ENCODE measurements around the gene COX6B2. TPM values are rescaled to one million over a fixed set of nuclear protein-coding genes. Genes with fewer than 3 reads are reported as not detected.

The COX6B2 gene
- polyA plus RNA-seq, 1 of the 3 experiments (the other 2 are of a cell fraction), result 0.74 TPM

DNA sequence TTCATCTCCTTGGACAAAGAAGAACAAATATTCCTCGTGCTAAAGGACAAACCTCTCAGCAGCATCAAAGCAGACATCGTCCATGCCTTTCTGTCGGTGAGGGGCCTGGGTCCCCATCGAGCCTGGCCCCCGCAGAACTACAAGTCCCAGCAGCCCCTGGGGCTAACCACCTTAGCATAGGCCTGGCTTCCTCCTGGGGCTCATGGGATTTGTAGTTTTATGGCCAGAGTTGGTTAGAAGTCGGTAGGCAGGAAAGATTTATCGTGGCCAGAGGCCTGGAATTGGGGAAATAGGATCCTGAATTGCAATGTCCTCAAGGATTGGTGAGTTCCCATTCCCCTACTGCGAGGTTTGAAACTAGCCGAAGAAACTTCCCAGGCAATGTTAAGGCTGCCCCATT lies 49.0 kb downstream of the COX6B2 start:
- no peak for TF ChIP-seq GATA2 (CRISPR knock-in tag; IDR thresholded peaks at IDR 0.05)
- no peak for TF ChIP-seq EP300 (IDR thresholded peaks at IDR 0.05; ENCODE audit: borderline replicate concordance in 1 of 2, low read depth in 1 of 2, low read length in 1 of 2)
- TF ChIP-seq, protein P1, sequence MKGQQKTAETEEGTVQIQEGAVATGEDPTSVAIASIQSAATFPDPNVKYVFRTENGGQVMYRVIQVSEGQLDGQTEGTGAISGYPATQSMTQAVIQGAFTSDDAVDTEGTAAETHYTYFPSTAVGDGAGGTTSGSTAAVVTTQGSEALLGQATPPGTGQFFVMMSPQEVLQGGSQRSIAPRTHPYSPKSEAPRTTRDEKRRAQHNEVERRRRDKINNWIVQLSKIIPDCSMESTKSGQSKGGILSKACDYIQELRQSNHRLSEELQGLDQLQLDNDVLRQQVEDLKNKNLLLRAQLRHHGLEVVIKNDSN (IDR thresholded peaks at IDR 0.05; ENCODE audit: borderline replicate concordance, low read depth), result no peak
- no peak for TF ChIP-seq RXRA (IDR thresholded peaks at IDR 0.05; ENCODE audit: borderline replicate concordance, low read depth)
- peak; percentile 65 for TF ChIP-seq GABPA (IDR thresholded peaks at IDR 0.05; ENCODE audit: low read depth)
- TF ChIP-seq CHD2 (IDR thresholded peaks at IDR 0.05; ENCODE audit: low read length, partially characterized antibody), result peak; percentile 42
- no peak for TF ChIP-seq TEAD4 (IDR thresholded peaks at IDR 0.05; ENCODE audit: borderline replicate concordance, insufficient read depth)
- TF ChIP-seq FOSL2 (IDR thresholded peaks at IDR 0.05; ENCODE audit: borderline replicate concordance, low read depth), result no peak
- no peaks in the 10 kb centered on the region for H3K27me3 ChIP-seq (ENCODE audit: insufficient read depth)
- ChIA-PET CTCF (interaction anchor here (0.9 to 1.2 kb wide), 2 partner anchors 11 to 113 kb away, joined by 3 to 4 read pairs; no protein-coding TSS in a partner anchor), POLR2A (no interaction called here)
- H3K4me2 ChIP-seq, result no peak overlapping the region
- H4K20me1 ChIP-seq (ENCODE audit: insufficient read depth), result no peaks in the 10 kb centered on the region
- WGBS (ENCODE audit: low lambda C conversion rate), result 76% methylated on average over 9 of the region's 9 CpGs
- no peaks in the 10 kb centered on the region for H3F3A ChIP-seq (replicated peaks; ENCODE audit: insufficient read depth)
- no peak overlapping the region for H3K27ac ChIP-seq (ENCODE audit: low read depth in 2 of 2, low read length in 1 of 2)
- no peak overlapping the region for H3K9ac ChIP-seq
- H3K79me2 ChIP-seq (ENCODE audit: insufficient read depth), result no peaks in the 10 kb centered on the region
- H3K4me3 ChIP-seq (ENCODE audit: low read depth in 2 of 2, low read length in 1 of 2), result no peak overlapping the region
- H2AFZ ChIP-seq (ENCODE audit: low read depth), result no peak overlapping the region
- no peaks in the 10 kb centered on the region for H3K9me3 ChIP-seq
- no peaks in the 10 kb centered on the region for H3K9me2 ChIP-seq
- peak; percentile 84 for DNase-seq
- peaks cover 33 to 46% of the 10 kb centered on the region in 2 experiments for H3K36me3 ChIP-seq (replicated peaks in 1 of 2; ENCODE audit: control insufficient read depth in 1 of 2, insufficient read depth in 2 of 2, low read length in 1 of 2)
- H3K4me1 ChIP-seq (ENCODE audit: control insufficient read depth in 1 of 2, insufficient read depth in 2 of 2, low read depth in 1 of 2, low read length in 1 of 2), result peaks cover 0 to 8% of the 10 kb centered on the region in 2 experiments; a peak in 1 of 4 replicates

DNA sequence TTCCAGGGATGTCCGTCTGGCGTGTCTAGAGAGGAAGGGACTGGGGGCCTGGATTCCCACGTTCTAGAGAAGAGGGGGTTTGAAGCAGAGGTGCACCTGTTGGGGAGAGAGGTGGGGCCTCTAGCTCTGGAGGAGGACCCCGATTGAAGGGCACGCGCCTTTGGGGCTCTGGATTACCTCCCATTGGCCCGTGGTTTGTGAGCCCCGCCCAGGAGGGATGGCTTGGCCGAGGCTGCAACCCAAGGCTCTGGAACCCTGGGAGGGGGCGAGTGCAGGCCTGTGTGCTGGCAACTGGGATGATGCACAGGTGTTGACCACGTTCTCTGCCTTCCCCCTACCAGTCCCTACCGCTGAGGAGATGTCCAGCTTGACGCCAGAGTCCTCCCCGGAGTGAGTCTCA lies 49.5 kb downstream of the COX6B2 start:
- H3K9ac ChIP-seq, result no peak overlapping the region
- H3K27ac ChIP-seq (ENCODE audit: low read depth in 2 of 2, low read length in 1 of 2), result no peak overlapping the region
- peaks cover 0 to 8% of the 10 kb centered on the region in 2 experiments; a peak in 1 of 4 replicates for H3K4me1 ChIP-seq (ENCODE audit: control insufficient read depth in 1 of 2, insufficient read depth in 2 of 2, low read depth in 1 of 2, low read length in 1 of 2)
- H3K79me2 ChIP-seq (ENCODE audit: insufficient read depth), result no peaks in the 10 kb centered on the region
- H3K36me3 ChIP-seq (replicated peaks in 1 of 2; ENCODE audit: control insufficient read depth in 1 of 2, insufficient read depth in 2 of 2, low read length in 1 of 2), result peaks cover 33 to 46% of the 10 kb centered on the region in 2 experiments
- no peak overlapping the region for H3K4me2 ChIP-seq
- no peaks in the 10 kb centered on the region for H3K9me2 ChIP-seq
- H2AFZ ChIP-seq (ENCODE audit: low read depth), result no peak overlapping the region
- ChIA-PET POLR2A (no interaction called here), CTCF (interaction anchor here (1.2 kb wide), 1 partner anchor 10 kb away, joined by 4 read pairs; no protein-coding TSS in a partner anchor)
- H4K20me1 ChIP-seq (ENCODE audit: insufficient read depth), result no peaks in the 10 kb centered on the region
- H3K27me3 ChIP-seq (ENCODE audit: insufficient read depth), result no peaks in the 10 kb centered on the region
- DNase-seq, result no peak
- no peaks in the 10 kb centered on the region for H3K9me3 ChIP-seq
- no peak overlapping the region for H3K4me3 ChIP-seq (ENCODE audit: low read depth in 2 of 2, low read length in 1 of 2)
- no peaks in the 10 kb centered on the region for H3F3A ChIP-seq (replicated peaks; ENCODE audit: insufficient read depth)
- 90% methylated on average over 11 of the region's 14 CpGs for WGBS (ENCODE audit: low lambda C conversion rate)
- TF ChIP-seq MEF2A (IDR thresholded peaks at IDR 0.05; ENCODE audit: borderline replicate concordance, low read depth) (no peak), REST (IDR thresholded peaks at IDR 0.05; ENCODE audit: low read depth, low read length) (no peak), RFX5 (IDR thresholded peaks at IDR 0.05; ENCODE audit: low read length) (no peak), GATA2 (CRISPR knock-in tag; IDR thresholded peaks at IDR 0.05) (no peak), FOSL2 (IDR thresholded peaks at IDR 0.05; ENCODE audit: borderline replicate concordance, low read depth) (no peak), PBX3 (IDR thresholded peaks at IDR 0.05) (no peak), FOXM1 (IDR thresholded peaks at IDR 0.05; ENCODE audit: low read depth) (no peak), RAD21 (IDR thresholded peaks at IDR 0.05; ENCODE audit: low read length) (no peak), GABPA (IDR thresholded peaks at IDR 0.05; ENCODE audit: low read depth) (no peak), FOXJ3 (CRISPR knock-in tag; IDR thresholded peaks at IDR 0.05) (no peak), ELF1 (IDR thresholded peaks at IDR 0.05) (no peak), TAF1 (IDR thresholded peaks at IDR 0.05; ENCODE audit: borderline replicate concordance, low read depth, low read length) (no peak), TCF12 (IDR thresholded peaks at IDR 0.05) (no peak), YY1 (IDR thresholded peaks at IDR 0.05; ENCODE audit: low read depth) (no peak), JUND (IDR thresholded peaks at IDR 0.05) (no peak), RCOR1 (IDR thresholded peaks at IDR 0.05; ENCODE audit: low read length) (no peak), USF2 (IDR thresholded peaks at IDR 0.05; ENCODE audit: borderline replicate concordance, low read depth, low read length) (no peak), NRF1 (IDR thresholded peaks at IDR 0.05; ENCODE audit: low read depth, low read length) (no peak)
- TF ChIP-seq, protein P1 (IDR thresholded peaks at IDR 0.05; ENCODE audit: borderline replicate concordance, low read depth), result no peak
